K562 (cell line): ENCODE data around the gene CDKN2B-AS1. TPM values are rescaled to one million over a fixed set of nuclear protein-coding genes. Genes with fewer than 3 reads are reported as not detected.

Experiments
- ATAC-seq: fragments of 200-7000 bp; cut with Tn5 transposase; 3 replicates; pipeline ENCODE4 v1.9.1; 2020; ENCODE audit warnings: moderate library complexity
- BruUV-seq: library from RNA; stranded (reverse); fragments of 400-500 nt; replicated peaks from 2 replicates; lab custom pipeline; 2021; lab: Mats Ljungman, UMichigan
- CTCF ChIA-PET: fragments of 300-600 bp; formaldehyde crosslinking; extraction: SDS; loops from one replicate; lab custom pipeline; 2021; ENCODE audit warnings: low intra/inter-chr PET ratio; lab: Yijun Ruan, JAX
- POLR2A ChIA-PET: fragments of 300-600, 350-650 bp; sonication (Branson Sonifier 250); formaldehyde crosslinking; extraction: SDS; loops from one replicate; lab custom pipeline; 2021; ENCODE audit warnings: antibody characterized with exemption, inconsistent platforms; lab: Yijun Ruan, JAX
- DNase-seq, 4 experiments: peaks; one replicate each; pipeline versions ENCODE4 v3.0.0 to v3.0.0-alpha.2; 2011 to 2018; ENCODE audit warnings: low spot score in 3 of 4, mixed read lengths in 3 of 4; ENCODE audit errors: extremely low read depth in 1 of 4
- FAIRE-seq: peaks from 2 replicates; lab custom pipeline; 2011; peaks lifted over from hg19 to GRCh38; lab: Jason Lieb, UNC
- H2AFZ ChIP-seq: 2 replicates; pipeline ENCODE4 v1.6.0; 2011; ENCODE audit warnings: low read depth, low read length, control low read depth, inconsistent platforms
- H3K27ac ChIP-seq: fragments of 200-600 bp; 3 replicates; pipeline ENCODE4 v1.8.0; 2011; ENCODE audit warnings: low read depth, mild to moderate bottlenecking, control low read depth, inconsistent platforms, low read length, moderate library complexity, mixed read lengths; ENCODE audit errors: extremely low read depth
- H3K27me3 ChIP-seq, 2 experiments: fragments of 300-600 bp in 1 of 2; 2 replicates in 1 of 2; 3 replicates in 1 of 2; pipeline versions ENCODE4 v1.6.0 to v1.8.0; 2011; ENCODE audit warnings: inconsistent platforms in 2 of 2, low read length in 2 of 2, mild to moderate bottlenecking in 1 of 2, mixed read lengths in 1 of 2, moderate library complexity in 1 of 2; ENCODE audit not compliant: control insufficient read depth in 2 of 2, insufficient read depth in 2 of 2
- H3K36me3 ChIP-seq: fragments of 300-600 bp; 3 replicates; pipeline ENCODE4 v1.8.0; 2011; ENCODE audit warnings: mild to moderate bottlenecking, low read length, inconsistent platforms; ENCODE audit not compliant: control insufficient read depth, insufficient read depth
- H3K4me1 ChIP-seq, 2 experiments: fragments of 200-600 bp in 1 of 2; replicated peaks in 1 of 2; 2 replicates in 1 of 2; 3 replicates in 1 of 2; pipeline versions ENCODE4 v1.5.1 to v1.8.0; 2011; ENCODE audit warnings: inconsistent platforms in 2 of 2, low read length in 2 of 2, mild to moderate bottlenecking in 1 of 2, mixed read lengths in 1 of 2, moderate library complexity in 1 of 2; ENCODE audit not compliant: control insufficient read depth in 2 of 2, insufficient read depth in 2 of 2
- H3K4me2 ChIP-seq: 2 replicates; pipeline ENCODE4 v1.6.1; 2011; ENCODE audit warnings: low read length, control low read depth, inconsistent platforms, mixed read lengths; ENCODE audit not compliant: insufficient read depth
- H3K4me3 ChIP-seq: fragments of 200-600 bp; sonication (generic), shearing (Covaris generic); 2 replicates; pipeline ENCODE4 v1.5.1; 2016; ENCODE audit warnings: control low read depth, inconsistent platforms
- H3K79me2 ChIP-seq: fragments of 200-600 bp; 3 replicates; pipeline ENCODE4 v1.8.0; 2011; ENCODE audit warnings: low read length, inconsistent platforms; ENCODE audit not compliant: control insufficient read depth, insufficient read depth
- H3K9ac ChIP-seq, 2 experiments: 2 replicates each; pipeline versions ENCODE4 v1.6.0 to v1.6.1; 2011; ENCODE audit warnings: low read depth in 2 of 2, low read length in 2 of 2, control low read depth in 1 of 2, inconsistent platforms in 1 of 2, mild to moderate bottlenecking in 1 of 2, mixed read lengths in 1 of 2; ENCODE audit not compliant: insufficient read depth in 1 of 2
- H3K9me1 ChIP-seq: one replicate; pipeline ENCODE4 v1.6.0; 2011; ENCODE audit warnings: inconsistent platforms, mild to moderate bottlenecking, low read length, moderate library complexity; ENCODE audit not compliant: control insufficient read depth, insufficient read depth
- H3K9me3 ChIP-seq: replicated peaks from 2 replicates; pipeline ENCODE4 v1.5.1; 2011; ENCODE audit warnings: low read depth, low read length, inconsistent platforms; ENCODE audit not compliant: control insufficient read depth, insufficient read depth
- H4K20me1 ChIP-seq: replicated peaks from 2 replicates; pipeline ENCODE4 v1.6.1; 2011; ENCODE audit warnings: low read length, inconsistent platforms, mixed read lengths; ENCODE audit not compliant: control insufficient read depth, insufficient read depth
- E2F4 ChIP-seq: sonication (generic); formaldehyde crosslinking; IDR thresholded peaks from 2 replicates; pipeline ENCODE4 v1.8.0; 2022; ENCODE audit warnings: mild to moderate bottlenecking, low read depth, missing genetic modification reagents
- HDAC3 ChIP-seq: fragments of 450-650 bp; IDR thresholded peaks from 2 replicates; pipeline ENCODE4 v1.6.1; 2018; ENCODE audit warnings: borderline replicate concordance, mild to moderate bottlenecking, moderate library complexity; ENCODE audit not compliant: partially characterized antibody
- MITF ChIP-seq: IDR thresholded peaks from 2 replicates; pipeline ENCODE4 v1.6.1; 2014; ENCODE audit warnings: antibody characterized with exemption
- SP2 ChIP-seq: IDR thresholded peaks from 2 replicates; pipeline ENCODE4 v1.6.1; 2011; ENCODE audit warnings: mild to moderate bottlenecking, low read depth, low read length, moderate library complexity; ENCODE audit not compliant: poor library complexity, severe bottlenecking; ENCODE audit errors: extremely low read depth
- STAG1 ChIP-seq: sonication (generic); formaldehyde crosslinking; IDR thresholded peaks from 2 replicates; pipeline ENCODE4 v1.5.0; 2020; ENCODE audit warnings: missing genetic modification reagents, borderline replicate concordance
- ZFP1 ChIP-seq: fragments of 450-650 bp; formaldehyde crosslinking; IDR thresholded peaks from 2 replicates; pipeline ENCODE4 v1.4.0; 2020; ENCODE audit warnings: mild to moderate bottlenecking, mixed read lengths
- ZNF175 ChIP-seq: fragments of 200-800 bp; sonication (Bioruptor generic); IDR thresholded peaks from 2 replicates; pipeline ENCODE4 v1.6.1; 2016; ENCODE audit warnings: low read depth, mild to moderate bottlenecking, missing genetic modification characterization, missing compliant biosample characterization
- ZNF217 ChIP-seq: sonication (generic); formaldehyde crosslinking; IDR thresholded peaks from 2 replicates; pipeline ENCODE4 v1.8.0; 2022; ENCODE audit warnings: mild to moderate bottlenecking, missing genetic modification reagents
- ZNF318 ChIP-seq, 2 experiments: fragments of 450-650 bp; IDR thresholded peaks; 2 replicates each; pipeline ENCODE4 v1.6.1; 2016; ENCODE audit warnings: mild to moderate bottlenecking in 2 of 2, borderline replicate concordance in 1 of 2, low read depth in 1 of 2, moderate library complexity in 1 of 2
- ZNF354B ChIP-seq: fragments of 250-450 bp; sonication (Bioruptor Pico); IDR thresholded peaks from 2 replicates; pipeline ENCODE4 v1.4.0; 2020
- WGBS: fragments of 100-300 bp; shearing (Covaris generic); methylation state at CpG from one replicate; pipeline ENCODE4 v1.1.6; 2016; ENCODE audit warnings: low coverage, mixed read lengths; ENCODE audit not compliant: insufficient coverage; ENCODE audit errors: missing lambda C conversion rate; 5-methylcytosine and 5-hydroxymethylcytosine counted together
- in situ Hi-C: fragments of 300-500 bp; cut with MboI; formaldehyde crosslinking; loops from 4 replicates; pipeline ENCODE4 v1.15.0; 2018; ENCODE audit warnings: inconsistent platforms, mixed read lengths
- intact Hi-C: fragments of 100-400 bp; cut with micrococcal nuclease; formaldehyde crosslinking; loops from 2 replicates; pipeline ENCODE4 v1.14.2; 2022
- polyA plus RNA-seq, 8 experiments: library from polyadenylated mRNA; depleted of rRNA in 4 of 8; stranded (reverse) in 5 of 8; unstranded in 3 of 8; fragments of >200 nt; fragmentation: Nextera tagmentation in 2 of 8; fragmentation: Illumina TruSeq in 1 of 8; extraction: Ambion mirVana in 2 of 8; extraction: Trizol in 1 of 8; gene quantifications; 2 replicates each; pipeline versions ENCODE4 v1.2.1 to v1.2.3, GENCODE V29; 2011 to 2014; ENCODE audit warnings: inconsistent platforms in 1 of 8, missing spikeins in 1 of 8
- total RNA-seq, 7 experiments: library from RNA; depleted of rRNA in 6 of 7; stranded (reverse); fragments of >200 nt in 6 of 7; fragmentation: Illumina TruSeq in 2 of 7; extraction: Trizol in 2 of 7; gene quantifications; 2 replicates each; pipeline versions ENCODE4 v1.2.1 to v1.2.3, GENCODE V29; 2011 to 2021; ENCODE audit warnings: low replicate concordance in 1 of 7

Gene CDKN2B-AS1
- total and polyA plus RNA-seq, 9 of the 15 experiments (the other 6 are each of a cell fraction or from before 2014, with no cell fraction given) = not detected

DNA sequence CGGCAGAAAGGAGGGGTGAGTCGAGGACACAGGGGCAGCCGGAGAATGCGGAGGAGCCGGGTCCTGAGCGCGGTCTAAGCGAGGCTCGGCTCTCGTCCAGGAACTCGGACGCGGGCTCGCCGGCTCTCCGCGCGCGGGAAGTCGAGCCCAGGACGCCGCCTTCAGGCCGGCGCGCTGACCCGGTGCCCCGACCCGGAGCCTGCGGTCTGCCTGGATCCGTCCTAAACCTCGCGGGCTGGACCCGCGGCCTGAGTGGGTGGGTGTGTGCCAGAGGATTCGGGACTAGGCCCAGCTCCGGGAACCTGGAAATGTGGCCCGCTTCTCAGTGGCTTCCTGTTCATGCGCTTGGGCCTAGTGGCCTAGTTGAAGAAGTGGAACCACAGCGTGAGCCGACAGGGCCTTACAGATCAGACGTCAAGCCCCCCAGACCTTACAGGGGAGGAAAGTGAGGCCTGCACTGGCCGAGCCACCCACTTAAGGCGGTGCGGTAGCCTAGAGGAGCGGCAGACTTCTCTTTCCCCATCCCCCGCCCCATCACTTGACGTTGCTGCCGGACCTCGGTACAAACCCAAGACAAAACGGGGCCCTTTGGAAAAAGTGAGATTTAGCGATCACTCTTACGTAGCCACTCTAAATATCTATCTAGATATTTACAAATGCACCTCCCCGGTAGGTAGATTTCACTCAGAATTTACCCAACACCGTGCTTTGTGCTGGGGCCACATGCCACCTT, 1.2 kb downstream of the CDKN2B-AS1 start:
- Histone ChIP-seq H3K4me3 (no peak overlapping the region), H3K9me3 (no peaks in the 10 kb centered on the region), H3K27me3 (no peaks in the 10 kb centered on the region), H3K4me1 (no peaks in the 10 kb centered on the region), H3K9me1 (no peaks in the 10 kb centered on the region), H2AFZ (no peak overlapping the region), H4K20me1 (no peaks in the 10 kb centered on the region), H3K9ac (no peak overlapping the region), H3K27ac (no peak overlapping the region), H3K4me2 (no peak overlapping the region), H3K79me2 (no peaks in the 10 kb centered on the region), H3K36me3 (no peaks in the 10 kb centered on the region)
- BruUV-seq = no TSS peak
- DNase-seq = no peak
- CTCF ChIA-PET = no interaction called here
- POLR2A ChIA-PET = no interaction called here
- intact Hi-C loops (no loop called here), in situ Hi-C loops (no loop called here)
- no peak for ATAC-seq
- FAIRE-seq = no peak
- WGBS = no CpG with 5 or more reads among the region's 54 CpGs
- TF ChIP-seq ZFP1 (CRISPR knock-in tag) = no peak
- TF ChIP-seq MITF = no peak
- TF ChIP-seq E2F4 (CRISPR knock-in tag) = no peak
- TF ChIP-seq STAG1 = no peak
- TF ChIP-seq HDAC3 = no peak
- TF ChIP-seq ZNF175 (CRISPR knock-in tag) = no peak
- TF ChIP-seq SP2 = no peak
- no peak for TF ChIP-seq ZNF217 (CRISPR knock-in tag)
- no peak for TF ChIP-seq ZNF318 (IDR thresholded peaks at IDR 0.05; ENCODE audit: borderline replicate concordance in 1 of 2, low read depth in 1 of 2)
- no peak for TF ChIP-seq ZNF354B (CRISPR knock-in tag)
